Pancreas (tissue), 10 donors: ENCODE measurements around the gene C14orf180. TPM values are rescaled to one million over a fixed set of nuclear protein-coding genes. Genes with fewer than 3 reads are reported as not detected.

Source experiments
- ATAC-seq, 4 donors: fragments of 200-7000 bp; cut with Tn5 transposase; one replicate each; pipeline versions ENCODE4 v1.8.0 to v1.9.1; 2020; ENCODE audit warnings: mild to moderate bottlenecking in 4 of 4, moderate library complexity in 4 of 4
- DNase-seq, 6 donors: peaks; one replicate each; pipeline ENCODE4 v3.0.0-alpha.2; 2020
- FAIRE-seq: peaks from 2 replicates; lab custom pipeline; 2012; peaks lifted over from hg19 to GRCh38; lab: Jason Lieb, UNC
- H3K27ac ChIP-seq, 4 donors: fragments of 200-600 bp; sonication (generic); 1 replicate in 3 of 4; 2 replicates in 1 of 4; pipeline versions ENCODE4 v1.5.0 to v1.8.0; 2020
- H3K27me3 ChIP-seq, 4 donors: fragments of 200-600 bp; one replicate each; pipeline ENCODE4 v1.8.0; 2021
- H3K36me3 ChIP-seq, 3 donors: fragments of 200-600 bp; sonication (generic) in 1 of 3; one replicate each; pipeline versions ENCODE4 v1.5.0 to v1.8.0; 2020 to 2021
- H3K4me1 ChIP-seq, 3 donors: fragments of 200-600 bp; one replicate each; pipeline ENCODE4 v1.8.0; 2021
- H3K4me3 ChIP-seq, 4 donors: fragments of 200-600 bp; sonication (generic) in 2 of 4; one replicate each; pipeline versions ENCODE4 v1.5.0 to v1.8.0; 2020 to 2021
- H3K9me3 ChIP-seq, 4 donors: fragments of 200-600 bp; one replicate each; pipeline ENCODE4 v1.8.0; 2021
- CTCF ChIP-seq, 4 donors: fragments of 200-600 bp; sonication (generic) in 3 of 4; IDR thresholded peaks; one replicate each; pipeline versions ENCODE4 v1.5.0 to v1.8.0; 2021; ENCODE audit warnings: antibody characterized with exemption in 4 of 4
- WGBS, 2 donors: extraction: QIAGEN DNeasy Blood & Tissue Kit; methylation state at CpG; one replicate each; pipeline ENCODE4 v1.1.7; 2013; 5-methylcytosine and 5-hydroxymethylcytosine counted together
- intact Hi-C, 3 donors: fragments of 100-400 bp; cut with DNase I; formaldehyde crosslinking; loops; one replicate each; pipeline versions ENCODE4 v1.11.1 to v1.14.2; 2022
- polyA plus RNA-seq, 2 donors: library from polyadenylated mRNA; stranded (reverse); fragments of 200-250 nt; gene quantifications; one replicate each; pipeline ENCODE4 v1.2.3, GENCODE V29; 2013
- total RNA-seq, 6 donors: library from RNA; stranded (reverse); fragmentation: NEBNext Ultra II Directional in 4 of 6; extraction: Animal tissue kit (Norgen Biotek cat#: 25700) in 4 of 6; gene quantifications; one replicate each; pipeline versions ENCODE4 v1.2.1 to v1.2.4, GENCODE V29; 2021 to 2023
- donor health status: healthy with polysubstance abuse.
- donor health status: DM: no; HTN: no; CAD: no; lungs with moderate emphysema.
- donor health status: DM: no; HTN: no; CAD: no.
- donor health status: control.
- donor health status: control.
- donor health status: Bipolar disorder and iron deficiency.
- donor health status: DM: yes; HTN: yes; CAD: no.
- donor health status: DM: no; HTN: no; CAD: no.
- donor health status: DM: no; HTN: no; CAD: no.
- donor health status: DM: yes; HTN: yes; CAD: no.

The C14orf180 gene
- total and polyA plus RNA-seq, 8 donors = 0.09 to 1.1 (median 0.34) TPM; not detected in 2

DNA sequence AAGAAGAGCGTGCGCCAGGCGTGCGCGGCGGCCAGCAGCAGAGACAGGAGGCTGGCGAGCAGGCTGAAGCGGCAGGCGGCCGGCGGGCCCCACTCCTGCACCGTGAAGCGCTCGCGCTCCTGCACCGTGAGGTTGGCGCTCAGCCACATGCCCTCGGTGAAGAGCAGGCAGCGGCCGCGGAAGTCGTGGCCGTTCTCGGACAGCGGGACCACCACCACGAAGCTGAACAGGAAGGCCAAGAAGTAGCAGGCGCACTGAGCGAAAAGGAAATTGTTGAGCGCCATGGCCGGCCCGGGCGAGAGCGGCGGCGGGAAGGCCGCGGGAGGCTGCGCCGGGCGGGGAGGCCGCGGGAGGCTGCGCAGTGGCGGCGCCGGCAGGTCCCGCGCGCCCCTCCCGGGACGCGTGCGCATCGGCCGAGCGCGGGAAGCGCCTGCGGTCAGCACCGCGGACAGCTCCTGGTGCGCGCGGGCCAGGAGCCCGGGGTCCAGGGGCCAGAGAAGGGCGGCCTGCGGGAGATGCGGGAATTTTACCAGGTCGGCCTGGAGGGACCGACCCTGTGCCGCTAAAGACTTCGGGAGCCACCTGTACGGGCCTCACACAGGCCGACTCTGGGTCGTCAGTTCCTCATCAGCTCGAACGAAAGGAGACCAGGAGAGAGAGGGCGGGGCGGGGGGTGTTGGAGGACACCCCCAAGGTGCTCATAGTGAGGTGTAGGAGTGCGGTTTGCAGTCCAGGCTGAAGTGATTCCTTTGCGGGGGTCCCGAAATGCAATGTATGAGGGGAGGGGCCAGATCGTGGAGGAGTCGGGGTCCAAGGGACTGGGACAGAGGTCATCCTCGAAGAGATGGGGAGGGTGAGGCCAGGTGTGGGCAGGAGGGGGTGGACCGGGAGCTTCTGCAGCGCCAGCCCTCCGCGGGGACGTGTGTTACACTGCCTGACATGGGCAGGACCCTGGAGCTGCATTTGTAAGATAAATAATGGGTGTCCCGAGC is 25.2 kb downstream of the C14orf180 start, which contains the start of gene TMEM179:
TMEM179 (minus strand) TSS at position 315 of the 992 bp plus-strand sequence; CDS start at position 284, 31 bp downstream.
- peak; percentile 77 to 95 (median 87) for ATAC-seq
- peak within 1 kb of the TSS in 2 of 4 donors; percentile 16 to 41 for H3K4me3 ChIP-seq
- H3K27me3 ChIP-seq = peaks cover 0 to 7% (median 0%) of the 10 kb centered on the region in 4 donors
- TF ChIP-seq CTCF (IDR thresholded peaks at IDR 0.05) = no peak
- WGBS, 2 donors = 6% methylated on average over 91 of the region's 91 CpGs
- peak in 2 of 6 donors; percentile 59 to 72 for DNase-seq
- no peak within 1 kb of the TSS for H3K27ac ChIP-seq
- H3K36me3 ChIP-seq = no peaks in the 10 kb centered on the region
- FAIRE-seq = no peak
- no peaks in the 10 kb centered on the region for H3K9me3 ChIP-seq
- intact Hi-C loops = no loop called here
- H3K4me1 ChIP-seq = no peaks in the 10 kb centered on the region

DNA sequence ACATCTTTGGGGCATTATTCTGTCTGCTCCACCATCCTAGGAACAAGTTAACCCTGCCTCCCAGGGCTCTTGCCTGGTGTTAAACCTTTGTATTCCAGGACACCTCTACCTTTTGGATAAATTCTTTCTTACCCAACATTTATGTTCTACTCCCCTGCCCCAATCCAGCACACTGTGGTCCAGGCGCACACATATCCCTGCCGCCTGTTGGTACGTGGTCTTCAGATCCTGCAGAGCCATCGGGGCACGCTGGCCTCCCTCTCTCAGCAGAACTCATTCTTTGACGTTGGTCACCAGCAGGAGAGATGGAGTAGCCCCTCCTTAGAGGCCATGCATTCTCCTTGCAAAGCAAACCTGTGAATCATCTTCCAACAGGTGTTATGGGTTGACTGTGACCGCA is 30.1 kb downstream of the C14orf180 start:
- no peak for TF ChIP-seq CTCF (IDR thresholded peaks at IDR 0.05)
- no peak for DNase-seq
- Histone ChIP-seq H3K27ac (no peak overlapping the region), H3K27me3 (no peaks in the 10 kb centered on the region), H3K4me1 (no peaks in the 10 kb centered on the region), H3K9me3 (no peaks in the 10 kb centered on the region), H3K4me3 (no peak overlapping the region), H3K36me3 (no peaks in the 10 kb centered on the region)
- no peak for FAIRE-seq
- intact Hi-C loops = no loop called here
- WGBS, 2 donors = 62 to 69% methylated on average over 7 of the region's 7 CpGs
- no peak for ATAC-seq

DNA sequence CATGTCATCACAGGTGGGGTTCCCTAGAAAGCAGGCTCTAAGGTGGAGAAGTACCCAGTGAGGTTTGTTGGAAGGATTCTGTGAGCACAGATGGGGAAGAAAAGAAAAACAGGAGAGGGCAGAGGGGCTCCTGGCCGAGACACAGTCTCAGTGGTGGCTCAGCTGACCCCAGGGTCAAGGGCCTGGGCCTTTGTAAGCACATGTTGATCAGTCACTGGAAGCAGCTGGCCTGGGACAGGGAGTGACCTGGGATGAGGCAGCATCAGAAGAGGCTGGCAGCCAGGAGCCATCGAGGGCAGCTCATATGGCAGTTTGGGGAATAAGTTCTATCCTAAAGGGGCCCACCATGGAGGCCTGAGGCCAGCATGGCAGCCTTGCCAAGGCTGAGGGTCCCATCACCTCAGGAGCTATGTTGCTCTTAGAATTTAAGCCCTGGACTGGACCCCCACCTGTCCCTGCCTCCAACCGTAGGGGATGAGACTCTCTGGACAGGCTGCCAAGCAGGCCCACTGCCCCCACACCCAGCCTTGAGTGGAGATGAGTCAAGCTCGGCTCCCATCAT is 31.3 kb downstream of the C14orf180 start:
- no peak for TF ChIP-seq CTCF (IDR thresholded peaks at IDR 0.05)
- 45 to 66% methylated on average over 4 of the region's 4 CpGs for WGBS, 2 donors
- no peak for DNase-seq
- Histone ChIP-seq H3K36me3 (no peaks in the 10 kb centered on the region), H3K27me3 (no peaks in the 10 kb centered on the region), H3K4me3 (no peak overlapping the region), H3K9me3 (no peaks in the 10 kb centered on the region), H3K27ac (no peak overlapping the region), H3K4me1 (no peaks in the 10 kb centered on the region)
- FAIRE-seq = no peak
- intact Hi-C loops = no loop called here
- no peak for ATAC-seq

DNA sequence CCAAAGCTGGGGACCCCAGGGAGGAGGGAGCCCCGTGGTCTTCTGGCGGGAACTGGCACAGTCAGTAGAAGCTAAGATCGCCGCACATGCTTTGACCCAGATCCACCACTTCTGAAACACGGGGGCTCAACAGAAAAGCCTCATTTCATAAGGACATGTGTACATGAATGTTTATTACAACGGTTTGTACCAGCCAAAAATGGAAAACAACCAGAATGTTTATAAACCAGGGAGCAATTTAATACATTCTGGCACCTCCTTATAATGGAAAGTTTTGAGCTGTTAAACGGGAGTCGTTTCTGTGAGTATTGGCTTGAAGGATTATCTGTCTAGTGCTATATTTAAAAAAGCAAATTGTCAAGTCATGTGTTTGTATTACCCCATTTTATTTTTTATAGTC is 32.3 kb downstream of the C14orf180 start:
- DNase-seq (no peak), ATAC-seq (no peak), FAIRE-seq (no peak)
- Histone ChIP-seq H3K36me3 (no peaks in the 10 kb centered on the region), H3K9me3 (no peaks in the 10 kb centered on the region), H3K4me1 (no peaks in the 10 kb centered on the region), H3K27ac (no peak overlapping the region), H3K4me3 (no peak overlapping the region), H3K27me3 (no peaks in the 10 kb centered on the region)
- no peak for TF ChIP-seq CTCF (IDR thresholded peaks at IDR 0.05)
- intact Hi-C loops = no loop called here
- WGBS, 2 donors = 49 to 61% methylated on average over 8 of the region's 8 CpGs
